ENCODE measurements around the gene PCF11.

PCF11 gene

GRCh38 chr11:83156996-83157593, at the start of gene PCF11:
Gene PCF11, plus strand, starts transcription at chr11:83157131. Its CDS starts 309 bp downstream, at chr11:83157440.
- H3K4me3 ChIP-seq (ENCODE audit: low read depth, low read length), result peak within 1 kb of the TSS; percentile 92
- DNase-seq (ENCODE audit: low read depth), result no peak
- TF ChIP-seq CTCF (conservative IDR thresholded peaks at IDR 0.05; ENCODE audit: low read depth, low read length), result no peak

GRCh38 chr11:83112886-83113285, 44.0 kb upstream of the PCF11 start:
- no peak overlapping the region for H3K4me3 ChIP-seq (ENCODE audit: low read depth, low read length)
- DNase-seq (ENCODE audit: low read depth), result no peak
- no peak for TF ChIP-seq CTCF (conservative IDR thresholded peaks at IDR 0.05; ENCODE audit: low read depth, low read length)

GRCh38 chr11:83115026-83115425, 41.9 kb upstream of the PCF11 start:
- no peak for TF ChIP-seq CTCF (conservative IDR thresholded peaks at IDR 0.05; ENCODE audit: low read depth, low read length)
- DNase-seq (ENCODE audit: low read depth), result no peak
- H3K4me3 ChIP-seq (ENCODE audit: low read depth, low read length), result no peak overlapping the region

GRCh38 chr11:83115551-83115950, 41.4 kb upstream of the PCF11 start:
- TF ChIP-seq CTCF (conservative IDR thresholded peaks at IDR 0.05; ENCODE audit: low read depth, low read length), result no peak
- peak; percentile 20 for DNase-seq (ENCODE audit: low read depth)
- H3K4me3 ChIP-seq (ENCODE audit: low read depth, low read length), result no peak overlapping the region

- H3K4me3 ChIP-seq (ENCODE audit: low read depth, low read length), result no peak overlapping the region
- no peak for DNase-seq (ENCODE audit: low read depth)
- no peak for TF ChIP-seq CTCF (conservative IDR thresholded peaks at IDR 0.05; ENCODE audit: low read depth, low read length)
These were observed 40.8 kb upstream of the PCF11 start for GRCh38 chr11:83116015-83116641.

- TF ChIP-seq CTCF (conservative IDR thresholded peaks at IDR 0.05; ENCODE audit: low read depth, low read length), result no peak
- no peak overlapping the region for H3K4me3 ChIP-seq (ENCODE audit: low read depth, low read length)
- peak; percentile 32 for DNase-seq (ENCODE audit: low read depth)
These were observed 38.1 kb upstream of the PCF11 start for GRCh38 chr11:83118814-83119213.

GRCh38 chr11:83119216-83119615, 37.7 kb upstream of the PCF11 start:
- TF ChIP-seq CTCF (conservative IDR thresholded peaks at IDR 0.05; ENCODE audit: low read depth, low read length), result no peak
- DNase-seq (ENCODE audit: low read depth), result peak; percentile 41
- no peak overlapping the region for H3K4me3 ChIP-seq (ENCODE audit: low read depth, low read length)
